ENCODE data around the gene ZNF688.

GRCh38 chr16:30588651-30589050 lies 17.1 kb upstream of the ZNF688 start:
- TF ChIP-seq CTCF (IDR thresholded peaks at IDR 0.05), result no peak
- TF ChIP-seq POLR2AphosphoS5 (IDR thresholded peaks at IDR 0.05), result no peak
